NCI-H1930 (cell line): ENCODE measurements around the gene MEX3B.
A peak's percentile ranks its signal among the peaks of the same experiment; 100 is the strongest.
"Not testable (repeated sequence)": the region's sequence is repeated elsewhere in the genome, so short reads cannot be mapped to it uniquely, and the experiment has no call there.

ENCODE experiments used
- DNase-seq, 2 experiments: peaks; one replicate each; lab custom pipeline; 2025; lab: John Stamatoyannopoulos, UW

The MEX3B gene

GRCh38 chr15:82048811-82049210 is 3.0 kb upstream of the MEX3B start:
- no peak for DNase-seq

- DNase-seq, result no peak
These were observed 1.9 kb upstream of the MEX3B start for GRCh38 chr15:82047453-82048400.

- DNase-seq, result peak; percentile 83 to 92
These were observed 1.0 kb upstream of the MEX3B start for GRCh38 chr15:82046666-82047452.

GRCh38 chr15:82045179-82045891 is 483 bp downstream of the MEX3B start:
- DNase-seq, result no peak

- DNase-seq, result no peak
These were observed 1.2 kb downstream of the MEX3B start for GRCh38 chr15:82044373-82045178.

GRCh38 chr15:82043796-82044372 is 1.9 kb downstream of the MEX3B start:
- DNase-seq, result no peak

- DNase-seq, result no peak
These were observed 2.6 kb downstream of the MEX3B start for GRCh38 chr15:82043130-82043673.

- no peak for DNase-seq
These were observed 5.0 kb downstream of the MEX3B start for GRCh38 chr15:82040862-82041261.

- DNase-seq, result no peak
These were observed 5.4 kb downstream of the MEX3B start for GRCh38 chr15:82040390-82040789.

GRCh38 chr15:82039871-82040270 is 5.9 kb downstream of the MEX3B start:
- no peak for DNase-seq

- no peak for DNase-seq
These were observed 9.4 kb downstream of the MEX3B start for GRCh38 chr15:82036461-82036860.

- DNase-seq, result no peak
These were observed 13.9 kb downstream of the MEX3B start for GRCh38 chr15:82031871-82032270.

- no peak for DNase-seq
These were observed 15.6 kb downstream of the MEX3B start for GRCh38 chr15:82030176-82030575.

- DNase-seq, result not testable (repeated sequence)
These were observed 17.7 kb downstream of the MEX3B start for GRCh38 chr15:82028163-82028562.

GRCh38 chr15:82021992-82022391 is 23.8 kb downstream of the MEX3B start:
- DNase-seq, result no peak

- no peak for DNase-seq
These were observed 25.0 kb downstream of the MEX3B start for GRCh38 chr15:82020625-82021394.

GRCh38 chr15:82018201-82018600 is 27.6 kb downstream of the MEX3B start:
- DNase-seq, result no peak

- DNase-seq, result no peak
These were observed 28.2 kb downstream of the MEX3B start for GRCh38 chr15:82017656-82018055.

- DNase-seq, result no peak
These were observed 30.8 kb downstream of the MEX3B start for GRCh38 chr15:82014989-82015388.

- no peak for DNase-seq
These were observed 32.9 kb downstream of the MEX3B start for GRCh38 chr15:82012908-82013307.
